Heart left ventricle (tissue), 13 donors: Measurements from ENCODE around the gene LRRC26.

Experiments
- POLR2A ChIP-seq, 2 donors: fragments of 450-650 bp; IDR thresholded peaks; one replicate each; pipeline ENCODE4 v1.6.1; 2017; ENCODE audit warnings: antibody characterized with exemption in 2 of 2, mild to moderate bottlenecking in 2 of 2, moderate library complexity in 2 of 2
- TF ChIP-seq, protein P1 (sequence below), 12 donors: fragments of 200-600 bp; sonication (generic) in 4 of 12; IDR thresholded peaks; one replicate each; pipeline versions ENCODE4 v1.5.0 to v1.8.0; 2018 to 2022; ENCODE audit warnings: antibody characterized with exemption in 12 of 12, mild to moderate bottlenecking in 5 of 12
- donor health status: ischemic (EF 13 %, LVEDD 7.1; RV severe dilation, severe dysfunction).
- donor health status: DM: no; HTN: yes; CAD: no.
- donor health status: DM: no; HTN: no; CAD: no.
- donor health status: ischemic (EF 25% LVEDD 6.9; RV normal size, moderate dysfunction).
- donor health status: ischemic (EF 25% LVEDD 5.7; RV mildly dilated, moderate dysfunction).
- donor health status: ischemic (EF 35%, LVEDD 5.7; RV mildly dilated, moderate dysfunction).
- donor health status: nonischemic (EF 11% LVEDD 7.7; RV severe dilation, severe dysfunction).
- donor health status: DM: yes; HTN: yes; CAD: no.
- donor health status: PGD.
- donor health status: ischemic (EF 29% LVEDD 5.4; RV normal size, mild dysfunction).
- donor health status: nonischemic (EF 23%, LVEDD 6.1; RV moderate dilation, normal function).

DNA sequence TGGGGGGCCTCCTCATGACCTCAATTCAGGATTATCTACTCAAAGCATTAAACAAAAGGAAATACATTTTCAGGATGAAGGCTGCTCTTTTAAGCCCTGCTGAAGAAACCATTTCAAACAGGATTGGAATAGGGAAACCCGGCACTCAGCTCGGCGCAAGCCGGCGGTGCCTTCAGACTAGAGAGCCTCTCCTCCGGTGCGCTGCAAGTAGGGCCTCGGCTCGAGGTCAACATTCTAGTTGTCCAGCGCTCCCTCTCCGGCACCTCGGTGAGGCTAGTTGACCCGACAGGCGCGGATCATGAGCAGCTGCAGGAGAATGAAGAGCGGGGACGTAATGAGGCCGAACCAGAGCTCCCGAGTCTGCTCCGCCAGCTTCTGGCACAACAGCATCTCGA lies 34.9 kb upstream of the LRRC26 start:
- TF ChIP-seq, protein P1, sequence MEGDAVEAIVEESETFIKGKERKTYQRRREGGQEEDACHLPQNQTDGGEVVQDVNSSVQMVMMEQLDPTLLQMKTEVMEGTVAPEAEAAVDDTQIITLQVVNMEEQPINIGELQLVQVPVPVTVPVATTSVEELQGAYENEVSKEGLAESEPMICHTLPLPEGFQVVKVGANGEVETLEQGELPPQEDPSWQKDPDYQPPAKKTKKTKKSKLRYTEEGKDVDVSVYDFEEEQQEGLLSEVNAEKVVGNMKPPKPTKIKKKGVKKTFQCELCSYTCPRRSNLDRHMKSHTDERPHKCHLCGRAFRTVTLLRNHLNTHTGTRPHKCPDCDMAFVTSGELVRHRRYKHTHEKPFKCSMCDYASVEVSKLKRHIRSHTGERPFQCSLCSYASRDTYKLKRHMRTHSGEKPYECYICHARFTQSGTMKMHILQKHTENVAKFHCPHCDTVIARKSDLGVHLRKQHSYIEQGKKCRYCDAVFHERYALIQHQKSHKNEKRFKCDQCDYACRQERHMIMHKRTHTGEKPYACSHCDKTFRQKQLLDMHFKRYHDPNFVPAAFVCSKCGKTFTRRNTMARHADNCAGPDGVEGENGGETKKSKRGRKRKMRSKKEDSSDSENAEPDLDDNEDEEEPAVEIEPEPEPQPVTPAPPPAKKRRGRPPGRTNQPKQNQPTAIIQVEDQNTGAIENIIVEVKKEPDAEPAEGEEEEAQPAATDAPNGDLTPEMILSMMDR (IDR thresholded peaks at IDR 0.05) = no peak
- TF ChIP-seq POLR2A (IDR thresholded peaks at IDR 0.05) = no peak
